Measurements from ENCODE around the gene RXRA. TPM values are rescaled to one million over a fixed set of nuclear protein-coding genes. Genes with fewer than 3 reads are reported as not detected.

The RXRA gene
- total and polyA plus RNA-seq, 12 donors, result 5.5 to 114 (median 71.3) TPM

DNA sequence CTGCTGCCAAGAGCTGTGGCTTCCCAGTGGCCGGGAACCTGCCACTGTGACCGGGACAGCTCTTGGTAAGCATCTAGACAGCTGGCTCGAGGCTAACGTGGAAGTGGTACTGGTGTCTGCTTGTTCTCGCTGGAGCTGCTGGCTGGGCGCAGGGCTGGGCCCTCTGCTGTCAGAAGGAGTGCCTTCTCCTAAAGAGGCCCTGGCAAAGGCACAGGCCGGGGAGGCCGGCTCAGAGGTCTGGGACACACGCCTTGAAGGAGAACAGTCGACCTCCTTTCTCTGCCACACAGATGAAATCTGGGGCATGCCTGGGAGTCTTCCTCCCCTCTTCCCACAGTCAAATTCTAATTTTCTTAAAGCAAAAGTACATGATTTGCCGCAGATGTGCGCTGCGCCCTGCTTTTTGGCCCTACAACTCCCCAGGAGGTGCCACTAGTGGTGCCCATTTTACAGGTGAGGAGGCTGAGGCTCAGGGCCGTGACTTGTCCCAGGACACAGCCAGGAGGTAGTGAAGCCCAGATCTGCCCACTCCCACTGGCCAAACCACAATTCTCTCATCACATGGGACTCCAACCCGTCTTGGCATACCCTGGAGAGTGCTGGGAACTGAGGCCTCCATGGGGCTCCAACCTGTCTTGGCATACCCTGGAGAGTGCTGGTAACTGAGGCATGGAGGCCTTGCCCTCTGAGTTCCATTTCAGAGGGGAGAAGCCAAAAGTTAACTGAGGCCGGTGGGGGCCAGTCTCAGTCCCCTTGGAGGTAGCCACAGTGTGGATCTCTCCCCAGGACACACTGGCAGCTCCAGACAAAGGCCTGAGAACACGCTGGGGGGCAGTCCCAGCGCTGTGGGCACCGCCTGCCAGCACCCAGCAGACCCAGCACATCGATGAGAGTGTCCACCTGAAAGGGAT lies 12.0 kb upstream of the RXRA start:
- intact Hi-C loops (cut with DNase I), result no loop called here
- H3K4me1 ChIP-seq (replicated peaks in 1 of 2), result no peaks in the 10 kb centered on the region
- no peaks in the 10 kb centered on the region for H3K27me3 ChIP-seq
- TF ChIP-seq POLR2A (IDR thresholded peaks at IDR 0.05) (no peak), CTCF (IDR thresholded peaks at IDR 0.05) (no peak)
- 91 to 94% (median 92%) methylated on average over 13 to 20 of the region's 20 CpGs for WGBS, 4 donors
- H3K27ac ChIP-seq, result no peak overlapping the region
- H3K9me3 ChIP-seq (replicated peaks in 1 of 3), result no peaks in the 10 kb centered on the region
- H3K36me3 ChIP-seq (replicated peaks in 1 of 2), result no peaks in the 10 kb centered on the region
- DNase-seq, result no peak
- no peak overlapping the region for H3K4me3 ChIP-seq

DNA sequence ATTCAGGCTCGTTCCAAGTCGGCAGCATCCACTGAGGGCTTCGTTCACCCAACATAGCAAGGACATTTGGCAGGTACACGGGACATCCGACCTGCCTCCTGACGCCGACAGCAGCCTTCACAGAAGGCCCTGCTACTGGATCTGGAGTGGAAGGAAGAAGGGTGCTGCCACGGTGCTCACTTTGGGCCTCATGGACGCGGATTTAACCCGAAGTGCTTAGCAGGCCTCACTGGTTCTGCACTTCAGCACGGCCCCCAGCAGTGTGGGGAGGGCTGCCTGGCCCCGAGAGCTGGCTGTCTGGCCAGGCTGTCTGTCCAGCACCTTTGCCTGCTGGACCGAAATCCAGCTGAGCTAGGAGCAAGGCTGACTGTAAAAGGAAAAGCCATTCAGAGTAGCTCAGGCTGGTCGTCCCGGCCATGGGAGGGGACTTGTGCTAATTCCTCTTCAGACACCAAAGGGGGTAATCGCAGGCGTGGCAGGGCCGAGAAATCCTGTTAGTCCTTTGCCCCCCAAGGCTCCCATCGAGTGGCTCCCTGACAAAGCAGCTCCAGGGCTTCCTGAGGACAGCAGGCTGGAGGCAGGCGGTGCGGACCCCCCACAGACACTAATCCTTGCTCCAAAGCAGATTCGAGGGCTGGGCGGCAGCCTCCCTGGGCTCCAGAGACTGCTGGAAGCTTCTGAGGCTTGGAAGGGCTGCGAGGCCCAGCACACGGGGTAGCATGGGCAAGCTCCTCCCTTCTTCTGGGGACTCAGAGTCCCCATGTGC lies 11.1 kb upstream of the RXRA start:
- no peak for DNase-seq
- Histone ChIP-seq H3K9me3 (replicated peaks in 1 of 3) (no peaks in the 10 kb centered on the region), H3K4me3 (no peak overlapping the region), H3K27me3 (no peaks in the 10 kb centered on the region), H3K36me3 (replicated peaks in 1 of 2) (no peaks in the 10 kb centered on the region), H3K4me1 (replicated peaks in 1 of 2) (no peaks in the 10 kb centered on the region), H3K27ac (no peak overlapping the region)
- TF ChIP-seq CTCF (IDR thresholded peaks at IDR 0.05) (no peak), POLR2A (IDR thresholded peaks at IDR 0.05) (no peak)
- intact Hi-C loops (cut with DNase I), result loop anchor here in 1 of 2 donors (5.0 kb wide), 1 partner anchor 58 kb away; no protein-coding TSS in a partner anchor
- WGBS, 4 donors, result 91 to 97% (median 94%) methylated on average over 10 to 26 of the region's 26 CpGs

DNA sequence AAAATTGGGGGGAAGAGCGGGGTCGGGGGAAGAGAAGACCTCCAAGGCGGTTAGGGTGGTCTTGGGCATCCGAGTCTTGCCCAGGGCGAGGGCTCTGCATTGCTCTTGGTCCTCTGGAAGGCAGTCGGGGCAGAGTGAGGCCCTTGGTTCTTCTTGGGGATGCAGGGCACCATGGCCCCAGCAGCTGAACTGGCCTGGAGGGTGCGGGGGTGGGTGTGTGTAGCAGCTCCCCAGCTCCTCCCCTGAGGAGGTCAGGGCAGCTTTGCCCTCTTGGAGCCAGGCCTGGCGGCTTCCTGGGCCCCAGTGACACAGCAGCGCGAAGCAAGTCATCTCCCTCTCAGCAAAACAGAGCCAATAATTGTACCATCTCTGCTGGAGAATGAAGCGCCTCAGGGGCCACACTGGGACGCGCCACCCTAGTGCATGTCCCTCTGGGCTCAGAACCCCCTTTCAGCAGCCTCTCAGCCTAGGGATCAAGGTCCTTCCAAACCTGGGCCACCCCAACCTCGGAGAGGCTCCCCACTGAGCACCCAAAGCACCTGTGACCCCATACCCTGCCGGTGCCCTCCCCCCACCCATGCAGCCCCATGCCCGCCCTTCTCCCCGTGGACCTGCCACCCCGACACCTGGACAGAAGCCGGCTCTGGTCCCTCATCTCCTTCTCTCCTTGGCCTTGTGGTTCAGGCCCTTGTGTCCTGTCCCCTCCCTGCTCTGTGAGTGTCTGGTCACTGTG lies 10.4 kb upstream of the RXRA start:
- Histone ChIP-seq H3K4me1 (replicated peaks in 1 of 2) (no peaks in the 10 kb centered on the region), H3K27me3 (no peaks in the 10 kb centered on the region), H3K9me3 (replicated peaks in 1 of 3) (no peaks in the 10 kb centered on the region), H3K4me3 (no peak overlapping the region), H3K36me3 (replicated peaks in 1 of 2) (no peaks in the 10 kb centered on the region), H3K27ac (no peak overlapping the region)
- DNase-seq, result no peak
- intact Hi-C loops (cut with DNase I), result loop anchor here in 1 of 2 donors (5.0 kb wide), 1 partner anchor 59 kb away; no protein-coding TSS in a partner anchor
- TF ChIP-seq POLR2A (IDR thresholded peaks at IDR 0.05) (no peak), CTCF (IDR thresholded peaks at IDR 0.05) (no peak)
- WGBS, 4 donors, result 84 to 95% (median 93%) methylated on average over 9 to 19 of the region's 19 CpGs

Data from adrenal gland (tissue), 12 donors.